HepG2 (cell line): ENCODE data around the gene PACS1. TPM values are rescaled to one million over a fixed set of nuclear protein-coding genes. Genes with fewer than 3 reads are reported as not detected.

Source experiments
- GABPB1 ChIP-seq: IDR thresholded peaks from 2 replicates; pipeline ENCODE4 v1.6.1; 2016; ENCODE audit warnings: mild to moderate bottlenecking, missing genetic modification reagents, moderate library complexity, missing compliant biosample characterization
- KIAA2018 ChIP-seq: sonication (generic); formaldehyde crosslinking; IDR thresholded peaks from 2 replicates; pipeline ENCODE4 v1.5.0; 2020; ENCODE audit warnings: mild to moderate bottlenecking, missing genetic modification reagents, borderline replicate concordance
- RNF2 ChIP-seq: fragments of 450-650 bp; conservative IDR thresholded peaks from 2 replicates; pipeline ENCODE4 v1.6.1; 2016; ENCODE audit warnings: low read depth
- TOE1 ChIP-seq: sonication (generic); formaldehyde crosslinking; IDR thresholded peaks from 2 replicates; pipeline ENCODE4 v1.4.0; 2020; ENCODE audit warnings: mild to moderate bottlenecking, missing genetic modification reagents
- UBTF ChIP-seq: sonication (generic); formaldehyde crosslinking; IDR thresholded peaks from 2 replicates; pipeline ENCODE4 v1.4.0; 2020; ENCODE audit warnings: mild to moderate bottlenecking, missing genetic modification reagents
- ZNF230 ChIP-seq: sonication (generic); formaldehyde crosslinking; IDR thresholded peaks from 2 replicates; pipeline ENCODE4 v1.4.0; 2020; ENCODE audit warnings: mild to moderate bottlenecking, missing genetic modification reagents
- ZNF33A ChIP-seq: sonication (generic); formaldehyde crosslinking; IDR thresholded peaks from 2 replicates; pipeline ENCODE4 v1.5.1; 2020; ENCODE audit warnings: missing genetic modification reagents, mild to moderate bottlenecking, moderate library complexity, borderline replicate concordance
- polyA plus RNA-seq, 8 experiments: library from polyadenylated mRNA; depleted of rRNA in 3 of 8; stranded (reverse) in 7 of 8; unstranded in 1 of 8; fragments of >200 nt; fragmentation: Illumina TruSeq in 4 of 8; extraction: Trizol in 4 of 8; gene quantifications; 2 replicates each; pipeline versions ENCODE4 v1.2.1 to v1.2.3, GENCODE V29; 2011 to 2016; ENCODE audit warnings: low read depth in 4 of 8, missing spikeins in 1 of 8, mixed read lengths in 1 of 8; ENCODE audit not compliant: insufficient read depth in 1 of 8
- total RNA-seq, 5 experiments: library from RNA; depleted of rRNA; stranded (reverse); fragments of >200 nt; fragmentation: Illumina TruSeq; extraction: Trizol; gene quantifications; 2 replicates each; pipeline ENCODE4 v1.2.3, GENCODE V29; 2016; ENCODE audit warnings: low read depth in 1 of 5
- TF ChIP-seq, protein P1 (sequence below), 2 experiments: sonication (generic) in 1 of 2; formaldehyde crosslinking in 1 of 2; IDR thresholded peaks; 2 replicates each; pipeline versions ENCODE4 v1.4.0 to v1.6.1; 2018 to 2020; ENCODE audit warnings: missing genetic modification reagents in 2 of 2, borderline replicate concordance in 1 of 2, low read depth in 1 of 2, mild to moderate bottlenecking in 1 of 2, missing biosample characterization in 1 of 2
- TF ChIP-seq, protein P2 (sequence below): fragments of 450-650 bp; IDR thresholded peaks from 2 replicates; pipeline ENCODE4 v1.6.1; 2016
- TF ChIP-seq, protein P3 (sequence below): IDR thresholded peaks from 2 replicates; pipeline ENCODE4 v1.6.1; 2016; ENCODE audit warnings: low read depth, control low read depth

Gene PACS1
- total and polyA plus RNA-seq, 2 of the 13 experiments (the other 11 are each of a cell fraction or from before 2014, with no cell fraction given), result 7.6 to 8.6 TPM

DNA sequence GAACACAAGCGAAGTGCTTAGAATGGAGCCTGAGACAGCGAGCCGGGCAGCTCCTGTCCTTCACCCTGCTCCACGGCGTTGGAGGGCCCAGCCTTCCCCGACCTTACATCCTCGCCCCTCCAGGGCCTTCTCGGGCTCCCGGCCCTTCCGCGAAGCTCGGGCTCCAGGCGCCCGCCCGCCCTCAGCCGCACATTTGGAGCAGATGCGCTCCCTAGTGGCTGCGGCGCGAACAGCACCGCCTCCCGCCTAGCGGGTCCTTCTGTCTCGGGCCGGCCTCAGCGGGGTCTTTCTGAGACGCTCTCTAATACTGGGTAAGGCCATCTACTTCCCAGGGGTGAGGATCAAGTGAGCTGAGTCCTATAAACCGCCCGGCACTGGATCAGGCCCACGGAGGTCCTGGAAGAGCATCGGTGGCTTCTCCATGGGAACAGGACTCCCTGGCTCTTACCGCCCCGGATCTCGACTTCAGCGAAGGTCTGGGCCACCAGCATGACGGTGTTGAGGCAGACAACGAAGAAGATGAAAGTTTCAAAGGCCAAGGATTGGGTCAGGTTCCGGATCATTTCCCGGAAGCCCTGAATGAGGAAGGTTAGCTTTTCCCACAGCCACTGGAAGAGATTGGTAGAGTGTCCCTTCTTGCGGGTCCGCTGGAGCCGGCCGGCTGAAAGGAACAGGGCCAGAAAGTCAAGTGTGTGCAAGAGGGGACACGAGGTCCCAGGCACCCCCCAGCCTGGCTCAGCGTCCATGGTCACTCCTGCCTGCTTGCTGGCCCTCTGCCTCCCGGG, 47.5 kb upstream of the PACS1 start (continued):
- TF ChIP-seq UBTF, result peak; percentile 55
- TF ChIP-seq, protein P1, sequence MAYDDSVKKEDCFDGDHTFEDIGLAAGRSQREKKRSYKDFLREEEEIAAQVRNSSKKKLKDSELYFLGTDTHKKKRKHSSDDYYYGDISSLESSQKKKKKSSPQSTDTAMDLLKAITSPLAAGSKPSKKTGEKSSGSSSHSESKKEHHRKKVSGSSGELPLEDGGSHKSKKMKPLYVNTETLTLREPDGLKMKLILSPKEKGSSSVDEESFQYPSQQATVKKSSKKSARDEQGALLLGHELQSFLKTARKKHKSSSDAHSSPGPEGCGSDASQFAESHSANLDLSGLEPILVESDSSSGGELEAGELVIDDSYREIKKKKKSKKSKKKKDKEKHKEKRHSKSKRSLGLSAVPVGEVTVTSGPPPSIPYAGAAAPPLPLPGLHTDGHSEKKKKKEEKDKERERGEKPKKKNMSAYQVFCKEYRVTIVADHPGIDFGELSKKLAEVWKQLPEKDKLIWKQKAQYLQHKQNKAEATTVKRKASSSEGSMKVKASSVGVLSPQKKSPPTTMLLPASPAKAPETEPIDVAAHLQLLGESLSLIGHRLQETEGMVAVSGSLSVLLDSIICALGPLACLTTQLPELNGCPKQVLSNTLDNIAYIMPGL (CRISPR knock-in tag; IDR thresholded peaks at IDR 0.05; ENCODE audit: borderline replicate concordance in 1 of 2, low read depth in 1 of 2), result peak; percentile 82 to 90
- no peak for TF ChIP-seq ZNF33A
- TF ChIP-seq, protein P2, sequence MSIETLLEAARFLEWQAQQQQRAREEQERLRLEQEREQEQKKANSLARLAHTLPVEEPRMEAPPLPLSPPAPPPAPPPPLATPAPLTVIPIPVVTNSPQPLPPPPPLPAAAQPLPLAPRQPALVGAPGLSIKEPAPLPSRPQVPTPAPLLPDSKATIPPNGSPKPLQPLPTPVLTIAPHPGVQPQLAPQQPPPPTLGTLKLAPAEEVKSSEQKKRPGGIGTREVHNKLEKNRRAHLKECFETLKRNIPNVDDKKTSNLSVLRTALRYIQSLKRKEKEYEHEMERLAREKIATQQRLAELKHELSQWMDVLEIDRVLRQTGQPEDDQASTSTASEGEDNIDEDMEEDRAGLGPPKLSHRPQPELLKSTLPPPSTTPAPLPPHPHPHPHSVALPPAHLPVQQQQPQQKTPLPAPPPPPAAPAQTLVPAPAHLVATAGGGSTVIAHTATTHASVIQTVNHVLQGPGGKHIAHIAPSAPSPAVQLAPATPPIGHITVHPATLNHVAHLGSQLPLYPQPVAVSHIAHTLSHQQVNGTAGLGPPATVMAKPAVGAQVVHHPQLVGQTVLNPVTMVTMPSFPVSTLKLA, result no peak
- no peak for TF ChIP-seq TOE1
- TF ChIP-seq KIAA2018 (CRISPR knock-in tag), result no peak
- no peak for TF ChIP-seq RNF2
- TF ChIP-seq, protein P3, sequence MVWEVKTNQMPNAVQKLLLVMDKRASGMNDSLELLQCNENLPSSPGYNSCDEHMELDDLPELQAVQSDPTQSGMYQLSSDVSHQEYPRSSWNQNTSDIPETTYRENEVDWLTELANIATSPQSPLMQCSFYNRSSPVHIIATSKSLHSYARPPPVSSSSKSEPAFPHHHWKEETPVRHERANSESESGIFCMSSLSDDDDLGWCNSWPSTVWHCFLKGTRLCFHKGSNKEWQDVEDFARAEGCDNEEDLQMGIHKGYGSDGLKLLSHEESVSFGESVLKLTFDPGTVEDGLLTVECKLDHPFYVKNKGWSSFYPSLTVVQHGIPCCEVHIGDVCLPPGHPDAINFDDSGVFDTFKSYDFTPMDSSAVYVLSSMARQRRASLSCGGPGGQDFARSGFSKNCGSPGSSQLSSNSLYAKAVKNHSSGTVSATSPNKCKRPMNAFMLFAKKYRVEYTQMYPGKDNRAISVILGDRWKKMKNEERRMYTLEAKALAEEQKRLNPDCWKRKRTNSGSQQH (CRISPR knock-in tag), result no peak
- peak; percentile 66 for TF ChIP-seq GABPB1 (CRISPR knock-in tag)
- no peak for TF ChIP-seq ZNF230 (CRISPR knock-in tag)
